H9 (cell line): ENCODE measurements around the gene MARCHF3. TPM values are rescaled to one million over a fixed set of nuclear protein-coding genes. Genes with fewer than 3 reads are reported as not detected.

Experiments used
- DNase-seq: peaks from one replicate; pipeline ENCODE4 v3.0.0-alpha.2; 2017
- H2AFZ ChIP-seq: one replicate; pipeline ENCODE4 v1.6.1; 2013; ENCODE audit warnings: mild to moderate bottlenecking, low read length, control low read depth, moderate library complexity
- H2AK5ac ChIP-seq: 2 replicates; pipeline ENCODE4 v1.6.1; 2013; ENCODE audit warnings: low read length, control low read depth, mixed read lengths; ENCODE audit not compliant: insufficient read length
- H2BK120ac ChIP-seq: one replicate; pipeline ENCODE4 v1.6.1; 2013; ENCODE audit warnings: low read depth, mild to moderate bottlenecking, low read length, control low read depth, inconsistent platforms; ENCODE audit not compliant: poor library complexity, severe bottlenecking
- H2BK12ac ChIP-seq: 2 replicates; pipeline ENCODE4 v1.6.1; 2013; ENCODE audit warnings: low read length, control low read depth, mixed read lengths, low read depth; ENCODE audit not compliant: insufficient read length
- H2BK15ac ChIP-seq: 2 replicates; pipeline ENCODE4 v1.6.1; 2013; ENCODE audit warnings: low read depth, low read length, control low read depth
- H2BK20ac ChIP-seq: one replicate; pipeline ENCODE4 v1.6.1; 2013; ENCODE audit warnings: low read depth, mild to moderate bottlenecking, low read length, control low read depth, inconsistent platforms; ENCODE audit not compliant: poor library complexity, severe bottlenecking
- H2BK5ac ChIP-seq: 2 replicates; pipeline ENCODE4 v1.6.1; 2013; ENCODE audit warnings: low read length, control low read depth, mixed read lengths; ENCODE audit not compliant: insufficient read length
- H3K14ac ChIP-seq: 2 replicates; pipeline ENCODE4 v1.6.1; 2013; ENCODE audit warnings: low read length, control low read depth; ENCODE audit not compliant: insufficient read depth
- H3K18ac ChIP-seq: 2 replicates; pipeline ENCODE4 v1.6.1; 2013; ENCODE audit warnings: low read depth, mild to moderate bottlenecking, mixed read lengths, low read length, control low read depth; ENCODE audit not compliant: insufficient read length
- H3K23ac ChIP-seq: 2 replicates; pipeline ENCODE4 v1.6.1; 2013; ENCODE audit warnings: low read length, control low read depth, mixed read lengths, low read depth; ENCODE audit not compliant: insufficient read length
- H3K23me2 ChIP-seq: 2 replicates; pipeline ENCODE4 v1.6.1; 2013; ENCODE audit warnings: low read depth, mild to moderate bottlenecking, mixed read lengths, low read length, control low read depth; ENCODE audit not compliant: insufficient read length, poor library complexity, severe bottlenecking
- H3K27ac ChIP-seq: 2 replicates; pipeline ENCODE4 v1.5.1; 2013; ENCODE audit warnings: low read length, control low read depth, mixed read lengths, low read depth; ENCODE audit not compliant: insufficient read length
- H3K27me3 ChIP-seq: 2 replicates; pipeline ENCODE4 v1.6.1; 2013; ENCODE audit warnings: low read length, control low read depth, inconsistent platforms; ENCODE audit not compliant: insufficient read depth
- H3K4ac ChIP-seq: 2 replicates; pipeline ENCODE4 v1.6.1; 2013; ENCODE audit warnings: low read depth, mild to moderate bottlenecking, control low read depth, inconsistent platforms, low read length, moderate library complexity
- H3K4me1 ChIP-seq: 2 replicates; pipeline ENCODE4 v1.6.1; 2013; ENCODE audit warnings: low read length, control low read depth, inconsistent platforms; ENCODE audit not compliant: insufficient read depth
- H3K4me2 ChIP-seq: 2 replicates; pipeline ENCODE4 v1.6.1; 2013; ENCODE audit warnings: low read length, control low read depth, mixed read lengths; ENCODE audit not compliant: insufficient read length, insufficient read depth
- H3K56ac ChIP-seq: 2 replicates; pipeline ENCODE4 v1.6.1; 2013; ENCODE audit warnings: low read depth, mild to moderate bottlenecking, mixed read lengths, low read length, control low read depth; ENCODE audit not compliant: insufficient read length
- H3K79me1 ChIP-seq: 2 replicates; pipeline ENCODE4 v1.6.1; 2013; ENCODE audit warnings: low read depth, mild to moderate bottlenecking, moderate library complexity, low read length, control low read depth, inconsistent platforms; ENCODE audit not compliant: insufficient read depth, poor library complexity, severe bottlenecking
- H3K79me2 ChIP-seq: 2 replicates; pipeline ENCODE4 v1.6.1; 2013; ENCODE audit warnings: low read length, control low read depth, inconsistent platforms; ENCODE audit not compliant: insufficient read depth
- H3K9ac ChIP-seq: 2 replicates; pipeline ENCODE4 v1.6.1; 2013; ENCODE audit warnings: low read length, control low read depth, mixed read lengths; ENCODE audit not compliant: insufficient read length; ENCODE audit errors: extremely low read depth
- H3K9me3 ChIP-seq: one replicate; pipeline ENCODE4 v1.6.1; 2013; ENCODE audit warnings: low read depth, low read length, inconsistent platforms; ENCODE audit not compliant: control insufficient read depth
- H3T11ph ChIP-seq: one replicate; pipeline ENCODE4 v1.6.1; 2013; ENCODE audit warnings: mild to moderate bottlenecking, low read length, control low read depth, inconsistent platforms
- H4K20me1 ChIP-seq: one replicate; pipeline ENCODE4 v1.6.1; 2013; ENCODE audit not compliant: control insufficient read depth, insufficient read length, insufficient read depth
- H4K5ac ChIP-seq: 2 replicates; pipeline ENCODE4 v1.6.1; 2013; ENCODE audit warnings: low read depth, mild to moderate bottlenecking, mixed read lengths, low read length, control low read depth; ENCODE audit not compliant: insufficient read length
- H4K8ac ChIP-seq: replicated peaks from 2 replicates; pipeline ENCODE4 v1.6.1; 2013; ENCODE audit warnings: low read length, control low read depth, mixed read lengths, low read depth; ENCODE audit not compliant: insufficient read length
- H4K91ac ChIP-seq: 2 replicates; pipeline ENCODE4 v1.6.1; 2013; ENCODE audit warnings: low read depth, mild to moderate bottlenecking, moderate library complexity, mixed read lengths, low read length, control low read depth; ENCODE audit not compliant: insufficient read length
- H3K27ac Mint-ChIP-seq, 3 experiments: 2 replicates in 2 of 3; 3 replicates in 1 of 3; pipeline ENCODE4 v1.8.0; 2020 to 2021; ENCODE audit warnings: mixed read lengths in 3 of 3, mild to moderate bottlenecking in 1 of 3, moderate library complexity in 1 of 3
- H3K27me3 Mint-ChIP-seq: 2 replicates; pipeline ENCODE4 v1.8.0; 2021; ENCODE audit warnings: low read depth, mild to moderate bottlenecking, moderate library complexity, mixed read lengths
- H3K36me3 Mint-ChIP-seq, 3 experiments: 2 replicates in 2 of 3; 3 replicates in 1 of 3; pipeline ENCODE4 v1.8.0; 2020 to 2021; ENCODE audit warnings: low read depth in 3 of 3, mixed read lengths in 3 of 3; ENCODE audit not compliant: insufficient read depth in 1 of 3
- H3K4me1 Mint-ChIP-seq, 2 experiments: 2 replicates each; pipeline ENCODE4 v1.8.0; 2020; ENCODE audit warnings: mixed read lengths in 2 of 2
- H3K4me3 Mint-ChIP-seq, 2 experiments: 2 replicates in 1 of 2; 3 replicates in 1 of 2; pipeline ENCODE4 v1.8.0; 2020 to 2021; ENCODE audit warnings: mild to moderate bottlenecking in 2 of 2, mixed read lengths in 2 of 2, moderate library complexity in 1 of 2
- H3K9me3 Mint-ChIP-seq, 2 experiments: 2 replicates in 1 of 2; 3 replicates in 1 of 2; pipeline ENCODE4 v1.8.0; 2020; ENCODE audit warnings: mild to moderate bottlenecking in 2 of 2, mixed read lengths in 2 of 2, moderate library complexity in 1 of 2
- CTCF ChIP-seq: fragments of 200-600 bp; sonication (generic); conservative IDR thresholded peaks from 3 replicates; pipeline ENCODE4 v1.8.0; 2021; ENCODE audit warnings: antibody characterized with exemption, mild to moderate bottlenecking
- WGBS: extraction: QIAGEN DNeasy Blood & Tissue Kit; methylation state at CpG from one replicate; pipeline ENCODE4 v1.1.7; 2013; ENCODE audit warnings: missing lambda C conversion rate, low lambda C conversion rate, mixed read lengths; ENCODE audit not compliant: insufficient read length; ENCODE audit errors: extremely low coverage; 5-methylcytosine and 5-hydroxymethylcytosine counted together
- total RNA-seq: library from RNA; stranded (reverse); gene quantifications from 2 replicates; pipeline ENCODE4 v1.2.1, GENCODE V29; 2021

Gene MARCHF3
- total RNA-seq, 1 experiment from 2014 or later = 17.7 TPM

- H2BK5ac ChIP-seq = no peak overlapping the region
- H3K4me1 ChIP-seq = peaks cover 4% of the 10 kb centered on the region; the same call in 1 of the 2 replicates
- H3K9me3 ChIP-seq = no peaks in the 10 kb centered on the region
- H4K20me1 ChIP-seq = no peaks in the 10 kb centered on the region
- Mint-ChIP-seq H3K27ac (no peak overlapping the region; a peak in 1 of 7 replicates), H3K4me3 (no peak overlapping the region), H3K4me1 (peaks cover 10 to 19% of the 10 kb centered on the region in 2 experiments), H3K9me3 (no peaks in the 10 kb centered on the region), H3K27me3 (no peaks in the 10 kb centered on the region), H3K36me3 (no peaks in the 10 kb centered on the region; a peak in 2 of 7 replicates)
- no peak overlapping the region for H3K4me2 ChIP-seq
- H2AK5ac ChIP-seq = no peak overlapping the region
- no peak overlapping the region for H2BK120ac ChIP-seq
- no peak overlapping the region for H3K14ac ChIP-seq
- no peak overlapping the region for H4K91ac ChIP-seq
- no peak overlapping the region for H4K5ac ChIP-seq
- H3K27me3 ChIP-seq = no peaks in the 10 kb centered on the region
- no CpG with 5 or more reads among the region's 2 CpGs for WGBS
- H3K23me2 ChIP-seq = no peaks in the 10 kb centered on the region
- H3K27ac ChIP-seq = no peak overlapping the region
- H3K79me1 ChIP-seq = no peaks in the 10 kb centered on the region
- H3K56ac ChIP-seq = no peak overlapping the region
- H2BK15ac ChIP-seq = no peak overlapping the region
- no peak overlapping the region for H3K18ac ChIP-seq
- no peak overlapping the region for H4K8ac ChIP-seq
- H3T11ph ChIP-seq = no peak overlapping the region
- H3K9ac ChIP-seq = no peak overlapping the region
- no peak overlapping the region for H2BK20ac ChIP-seq
- H2BK12ac ChIP-seq = no peak overlapping the region
- H3K4ac ChIP-seq = no peak overlapping the region
- TF ChIP-seq CTCF = no peak
- H3K23ac ChIP-seq = no peak overlapping the region
- H3K79me2 ChIP-seq = 0 out of 2 replicates have a peak, but pooled peaks cover 1% of the 10 kb centered on the region
- no peak overlapping the region for H2AFZ ChIP-seq
- no peak for DNase-seq
These were observed 62.4 kb downstream of the MARCHF3 start for GRCh38 chr5:126967808-126968466.
